Activated T-cell treated with anti-CD3 and anti-CD28 coated beads, Interleukin-2, amount 50 U/mL, for 24 hours (primary cell): ENCODE results near the gene ADAMTS6.

ENCODE experiments used
- DNase-seq: peaks from one replicate; pipeline ENCODE4 v3.0.0-alpha.2; 2020
- H3K27ac Mint-ChIP-seq: 2 replicates; pipeline ENCODE4 v1.8.0; 2020; ENCODE audit warnings: mild to moderate bottlenecking, mixed read lengths
- H3K27me3 Mint-ChIP-seq: 2 replicates; pipeline ENCODE4 v1.8.0; 2020; ENCODE audit warnings: mixed read lengths
- H3K36me3 Mint-ChIP-seq: 2 replicates; pipeline ENCODE4 v1.8.0; 2020; ENCODE audit warnings: low read depth, mixed read lengths
- H3K4me1 Mint-ChIP-seq: 2 replicates; pipeline ENCODE4 v1.8.0; 2020; ENCODE audit warnings: low read depth, mixed read lengths
- H3K4me3 Mint-ChIP-seq: 2 replicates; pipeline ENCODE4 v1.8.0; 2020; ENCODE audit warnings: mild to moderate bottlenecking, moderate library complexity, mixed read lengths
- H3K9me3 Mint-ChIP-seq: 2 replicates; pipeline ENCODE4 v1.8.0; 2020; ENCODE audit warnings: mixed read lengths

The ADAMTS6 gene

GRCh38 chr5:65262096-65262495 lies 219.6 kb downstream of the ADAMTS6 start:
- H3K4me3 Mint-ChIP-seq = no peak overlapping the region
- no peaks in the 10 kb centered on the region for H3K27me3 Mint-ChIP-seq
- H3K27ac Mint-ChIP-seq = no peak overlapping the region
- no peaks in the 10 kb centered on the region for H3K36me3 Mint-ChIP-seq
- H3K4me1 Mint-ChIP-seq = peaks cover 2% of the 10 kb centered on the region
- no peaks in the 10 kb centered on the region for H3K9me3 Mint-ChIP-seq
- no peak for DNase-seq

- H3K9me3 Mint-ChIP-seq = no peaks in the 10 kb centered on the region
- H3K4me3 Mint-ChIP-seq = no peak overlapping the region
- H3K36me3 Mint-ChIP-seq = no peaks in the 10 kb centered on the region
- H3K27me3 Mint-ChIP-seq = no peaks in the 10 kb centered on the region
- H3K27ac Mint-ChIP-seq = no peak overlapping the region
- DNase-seq = no peak
- H3K4me1 Mint-ChIP-seq = peaks cover 2% of the 10 kb centered on the region
These were observed 220.2 kb downstream of the ADAMTS6 start for GRCh38 chr5:65261499-65261898.

- Mint-ChIP-seq H3K9me3 (no peaks in the 10 kb centered on the region), H3K27me3 (no peaks in the 10 kb centered on the region), H3K4me1 (no peaks in the 10 kb centered on the region), H3K36me3 (no peaks in the 10 kb centered on the region), H3K27ac (no peak overlapping the region), H3K4me3 (no peak overlapping the region)
- no peak for DNase-seq
These were observed 226.4 kb downstream of the ADAMTS6 start for GRCh38 chr5:65255294-65255693.

DNA sequence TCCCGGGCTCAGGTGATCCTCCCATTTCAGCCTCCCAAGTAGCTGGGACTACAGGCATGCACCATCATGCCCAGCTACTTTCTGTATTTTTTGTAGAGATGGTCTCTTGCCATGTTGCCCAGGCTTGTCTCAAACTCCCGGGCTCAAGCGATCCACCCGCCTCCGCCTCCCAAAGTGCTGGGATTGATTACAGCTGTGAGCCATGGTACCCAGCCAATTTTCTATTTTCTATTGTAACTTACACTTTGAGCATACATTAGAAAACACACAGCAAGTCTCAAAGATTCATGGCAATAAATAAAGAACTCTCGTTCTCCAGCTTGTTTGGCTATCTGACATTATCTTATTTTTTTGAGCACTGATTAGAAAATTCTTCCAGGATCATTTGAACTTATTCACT lies 228.7 kb downstream of the ADAMTS6 start:
- H3K27ac Mint-ChIP-seq = no peak overlapping the region
- H3K36me3 Mint-ChIP-seq = no peaks in the 10 kb centered on the region
- no peak overlapping the region for H3K4me3 Mint-ChIP-seq
- H3K27me3 Mint-ChIP-seq = no peaks in the 10 kb centered on the region
- no peaks in the 10 kb centered on the region for H3K9me3 Mint-ChIP-seq
- DNase-seq = no peak
- no peaks in the 10 kb centered on the region for H3K4me1 Mint-ChIP-seq

DNA sequence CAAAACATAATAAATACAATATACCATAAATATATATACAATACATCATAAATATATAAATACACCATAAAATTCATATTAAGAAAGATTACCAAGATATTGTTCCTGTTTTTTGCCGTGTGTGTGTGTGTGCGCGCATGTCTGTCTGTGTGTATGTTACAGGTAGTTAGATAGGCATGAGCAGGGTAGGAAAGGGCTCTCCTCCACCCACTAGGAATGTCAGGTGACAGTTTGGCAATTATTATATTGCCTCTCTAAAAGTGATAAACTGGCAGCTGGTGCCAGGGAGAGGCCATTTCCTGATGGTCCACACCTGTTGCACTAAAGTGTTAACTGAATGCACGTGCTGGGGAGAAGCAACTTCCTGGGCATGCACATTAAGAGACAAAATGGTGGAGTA lies 232.8 kb downstream of the ADAMTS6 start:
- no peak for DNase-seq
- Mint-ChIP-seq H3K27ac (no peak overlapping the region), H3K27me3 (no peaks in the 10 kb centered on the region), H3K4me1 (no peaks in the 10 kb centered on the region), H3K4me3 (no peak overlapping the region), H3K36me3 (no peaks in the 10 kb centered on the region), H3K9me3 (no peaks in the 10 kb centered on the region)

GRCh38 chr5:65247594-65247993 lies 234.1 kb downstream of the ADAMTS6 start:
- H3K4me3 Mint-ChIP-seq = no peak overlapping the region
- no peak for DNase-seq
- no peaks in the 10 kb centered on the region for H3K4me1 Mint-ChIP-seq
- H3K9me3 Mint-ChIP-seq = no peaks in the 10 kb centered on the region
- H3K27ac Mint-ChIP-seq = no peak overlapping the region
- no peaks in the 10 kb centered on the region for H3K27me3 Mint-ChIP-seq
- H3K36me3 Mint-ChIP-seq = no peaks in the 10 kb centered on the region

- Mint-ChIP-seq H3K27ac (no peak overlapping the region), H3K4me1 (no peaks in the 10 kb centered on the region), H3K9me3 (no peaks in the 10 kb centered on the region), H3K4me3 (no peak overlapping the region), H3K27me3 (no peaks in the 10 kb centered on the region), H3K36me3 (no peaks in the 10 kb centered on the region)
- DNase-seq = no peak
These were observed 235.0 kb downstream of the ADAMTS6 start for GRCh38 chr5:65246741-65247140.

DNA sequence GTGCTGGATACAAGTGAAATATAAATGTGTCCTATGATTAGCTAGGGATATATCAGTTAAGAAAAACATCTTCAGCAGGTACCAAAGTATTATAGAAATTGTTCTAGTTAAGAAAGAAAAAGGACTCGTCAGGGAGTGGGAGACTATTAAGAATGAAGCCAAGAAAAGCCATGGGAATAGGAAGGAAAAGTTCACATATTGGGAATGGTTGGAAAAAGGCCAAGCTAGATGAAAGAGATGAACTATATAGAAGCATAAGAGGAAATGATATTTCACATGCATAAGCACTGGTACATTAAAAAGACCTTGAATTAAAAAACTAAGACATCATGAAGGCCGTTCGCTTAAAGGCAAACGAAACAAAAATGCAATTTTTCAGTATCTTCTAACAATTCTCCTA lies 237.7 kb downstream of the ADAMTS6 start:
- Mint-ChIP-seq H3K4me1 (no peaks in the 10 kb centered on the region), H3K4me3 (no peak overlapping the region), H3K9me3 (no peaks in the 10 kb centered on the region), H3K27ac (no peak overlapping the region), H3K27me3 (no peaks in the 10 kb centered on the region), H3K36me3 (no peaks in the 10 kb centered on the region)
- no peak for DNase-seq

DNA sequence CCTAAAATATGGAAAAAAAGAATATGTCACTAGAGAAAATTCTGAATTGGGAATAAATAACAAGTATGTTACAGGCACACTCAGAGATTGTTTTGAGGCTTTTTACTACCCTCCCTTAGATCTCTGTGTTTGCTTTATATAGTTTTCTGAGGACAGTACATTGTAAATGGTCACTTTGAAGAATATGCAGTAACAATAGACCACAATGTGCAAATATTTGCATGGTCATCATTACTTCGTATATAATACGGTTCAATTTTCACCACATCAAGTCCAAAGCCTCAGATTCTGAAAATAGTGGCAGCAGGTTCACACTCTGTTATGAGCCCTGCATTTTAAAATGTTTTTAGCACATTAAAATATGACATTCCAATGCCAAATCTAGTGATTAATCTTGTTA lies 238.6 kb downstream of the ADAMTS6 start:
- no peaks in the 10 kb centered on the region for H3K36me3 Mint-ChIP-seq
- DNase-seq = no peak
- H3K4me3 Mint-ChIP-seq = no peak overlapping the region
- H3K27ac Mint-ChIP-seq = no peak overlapping the region
- H3K27me3 Mint-ChIP-seq = no peaks in the 10 kb centered on the region
- H3K9me3 Mint-ChIP-seq = no peaks in the 10 kb centered on the region
- H3K4me1 Mint-ChIP-seq = no peaks in the 10 kb centered on the region

DNA sequence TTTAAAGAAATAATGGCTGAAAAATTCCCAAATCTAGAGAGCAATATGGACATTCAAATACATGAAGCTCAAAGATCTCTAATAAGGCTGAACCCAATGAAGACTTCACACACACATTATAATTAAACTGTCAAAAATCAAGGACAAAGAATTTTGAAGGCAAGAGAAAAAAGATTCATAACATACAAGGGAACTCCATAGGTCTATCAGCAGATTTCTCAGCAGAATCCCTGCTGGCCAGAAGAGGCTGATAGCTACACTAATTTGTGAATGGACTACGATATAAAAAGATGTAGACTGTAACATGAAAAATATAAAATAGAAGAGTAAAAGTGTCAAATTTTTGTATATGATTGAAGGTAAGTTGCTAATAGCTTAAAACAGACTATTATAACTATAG lies 251.9 kb downstream of the ADAMTS6 start:
- H3K4me1 Mint-ChIP-seq = no peaks in the 10 kb centered on the region
- no peak overlapping the region for H3K27ac Mint-ChIP-seq
- H3K27me3 Mint-ChIP-seq = no peaks in the 10 kb centered on the region
- H3K9me3 Mint-ChIP-seq = peaks cover 23% of the 10 kb centered on the region
- H3K4me3 Mint-ChIP-seq = no peak overlapping the region
- peaks cover 14% of the 10 kb centered on the region for H3K36me3 Mint-ChIP-seq
- no peak for DNase-seq

- H3K27me3 Mint-ChIP-seq = no peaks in the 10 kb centered on the region
These were observed 267.7 kb downstream of the ADAMTS6 start for GRCh38 chr5:65213921-65214525.

DNA sequence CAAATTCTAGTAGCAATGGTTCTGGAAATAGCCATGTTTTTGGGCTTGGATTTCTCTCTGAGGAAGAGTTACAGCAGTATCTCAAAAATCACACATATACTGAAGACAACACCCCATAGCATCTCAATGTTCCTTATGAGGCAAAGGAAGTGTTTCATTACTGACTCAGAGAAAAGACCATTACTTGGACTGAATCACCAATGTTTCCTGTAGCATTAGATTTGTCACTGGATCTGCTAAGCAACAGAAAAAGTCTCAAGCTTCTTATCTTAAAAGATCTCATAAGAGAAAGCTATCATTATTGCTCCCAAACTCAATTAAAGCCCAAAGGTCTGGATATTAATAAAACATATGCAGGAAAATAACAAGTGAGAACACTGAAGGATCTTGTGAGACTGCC lies 272.4 kb downstream of the ADAMTS6 start:
- peaks cover 4% of the 10 kb centered on the region for H3K4me1 Mint-ChIP-seq
- H3K36me3 Mint-ChIP-seq = no peaks in the 10 kb centered on the region
- H3K4me3 Mint-ChIP-seq = no peak overlapping the region
- peaks cover under 1% of the 10 kb centered on the region for H3K27me3 Mint-ChIP-seq
- DNase-seq = no peak
- H3K9me3 Mint-ChIP-seq = no peaks in the 10 kb centered on the region
- peak overlapping the region; percentile 8 for H3K27ac Mint-ChIP-seq

More at GRCh38 chr5:65213921-65214525, 267.7 kb downstream of the ADAMTS6 start:
- Mint-ChIP-seq H3K4me1 (peaks cover 4% of the 10 kb centered on the region), H3K4me3 (no peak overlapping the region), H3K36me3 (no peaks in the 10 kb centered on the region), H3K27ac (no peak overlapping the region), H3K9me3 (no peaks in the 10 kb centered on the region)
- DNase-seq = no peak

- Mint-ChIP-seq H3K36me3 (no peaks in the 10 kb centered on the region), H3K27ac (no peak overlapping the region), H3K4me3 (no peak overlapping the region), H3K9me3 (no peaks in the 10 kb centered on the region), H3K4me1 (peaks cover 4% of the 10 kb centered on the region), H3K27me3 (peaks cover 3% of the 10 kb centered on the region)
- DNase-seq = no peak
These were observed 276.8 kb downstream of the ADAMTS6 start for GRCh38 chr5:65204966-65205365.

DNA sequence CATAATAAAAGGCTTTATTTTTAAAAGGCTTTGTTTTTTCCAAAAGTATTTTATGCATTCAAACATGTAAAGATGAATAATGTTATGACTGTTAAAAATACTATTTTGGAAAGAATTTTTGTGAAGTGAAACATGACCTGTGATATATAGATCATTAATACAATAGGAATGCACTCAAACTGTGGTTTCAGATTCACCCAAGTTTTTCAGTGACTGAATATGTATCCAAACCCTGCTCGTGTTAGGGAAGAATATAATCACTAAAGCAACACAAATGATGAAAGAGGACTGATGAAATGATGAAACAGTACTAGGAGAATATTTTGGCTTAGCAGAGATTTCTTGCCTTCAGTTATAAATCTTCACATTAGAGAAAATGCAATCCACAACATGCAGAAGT lies 278.0 kb downstream of the ADAMTS6 start:
- DNase-seq = no peak
- Mint-ChIP-seq H3K36me3 (no peaks in the 10 kb centered on the region), H3K9me3 (no peaks in the 10 kb centered on the region), H3K4me3 (no peak overlapping the region), H3K4me1 (no peaks in the 10 kb centered on the region), H3K27ac (no peak overlapping the region), H3K27me3 (peaks cover 3% of the 10 kb centered on the region)

GRCh38 chr5:65199993-65200675 lies 281.6 kb downstream of the ADAMTS6 start:
- Mint-ChIP-seq H3K27ac (no peak overlapping the region), H3K36me3 (no peaks in the 10 kb centered on the region), H3K9me3 (no peaks in the 10 kb centered on the region), H3K4me1 (no peaks in the 10 kb centered on the region), H3K4me3 (no peak overlapping the region), H3K27me3 (peaks cover 3% of the 10 kb centered on the region)
- no peak for DNase-seq
